Thyroid gland (tissue), 4 donors: ENCODE data around the gene ZC3H8. TPM values are rescaled to one million over a fixed set of nuclear protein-coding genes. Genes with fewer than 3 reads are reported as not detected.

Source experiments
- DNase-seq, 2 donors: peaks; one replicate each; pipeline ENCODE4 v3.0.0-alpha.2; 2019
- H3K27ac ChIP-seq, 3 donors: fragments of 200-600 bp; sonication (generic); 1 replicate in 2 of 3; 2 replicates in 1 of 3; pipeline ENCODE4 v1.5.1; 2016 to 2019; ENCODE audit warnings: mild to moderate bottlenecking in 1 of 3, moderate library complexity in 1 of 3
- H3K27me3 ChIP-seq: fragments of 200-600 bp; sonication (generic); one replicate; pipeline ENCODE4 v1.5.1; 2019
- H3K36me3 ChIP-seq, 2 donors: fragments of 200-600 bp; sonication (generic); one replicate each; pipeline ENCODE4 v1.5.1; 2016 to 2019
- H3K4me1 ChIP-seq, 2 donors: fragments of 200-600 bp; sonication (generic); one replicate each; pipeline ENCODE4 v1.5.1; 2017 to 2019
- H3K4me3 ChIP-seq, 3 donors: fragments of 200-600 bp; sonication (generic); replicated peaks in 1 of 3; 1 replicate in 2 of 3; 2 replicates in 1 of 3; pipeline ENCODE4 v1.5.1; 2016; ENCODE audit warnings: mild to moderate bottlenecking in 1 of 3
- H3K9me3 ChIP-seq: fragments of 200-600 bp; sonication (generic); one replicate; pipeline ENCODE4 v1.5.1; 2017
- CTCF ChIP-seq, 6 experiments: fragments of 200-600 bp in 3 of 6; fragments of 450-650 bp in 3 of 6; sonication (generic) in 3 of 6; IDR thresholded peaks; one replicate each; pipeline ENCODE4 v1.5.1; 2016 to 2019; ENCODE audit warnings: antibody characterized with exemption in 6 of 6, mild to moderate bottlenecking in 2 of 6, inconsistent platforms in 1 of 6, moderate library complexity in 1 of 6
- POLR2A ChIP-seq, 2 donors: fragments of 450-650 bp; IDR thresholded peaks; one replicate each; pipeline ENCODE4 v1.6.1; 2017; ENCODE audit warnings: antibody characterized with exemption in 2 of 2, mild to moderate bottlenecking in 2 of 2, moderate library complexity in 1 of 2
- WGBS, 2 donors: methylation state at CpG; one replicate each; pipeline ENCODE4 v1.1.5; 2017; 5-methylcytosine and 5-hydroxymethylcytosine counted together
- intact Hi-C: fragments of 100-400 bp; cut with DNase I; formaldehyde crosslinking; loops from one replicate; pipeline ENCODE4 v1.15.1; 2023
- total RNA-seq, 4 donors: library from RNA; depleted of rRNA; stranded (reverse); fragments of >200 nt; gene quantifications; one replicate each; pipeline ENCODE4 v1.2.3, GENCODE V29; 2016

ZC3H8 gene
- total RNA-seq, 4 donors from 2014 or later = 26.9 to 68.1 (median 43.1) TPM

- Histone ChIP-seq H3K4me1 (no peaks in the 10 kb centered on the region), H3K27ac (no peak overlapping the region), H3K4me3 (no peak overlapping the region), H3K9me3 (no peaks in the 10 kb centered on the region), H3K36me3 (no peaks in the 10 kb centered on the region), H3K27me3 (no peaks in the 10 kb centered on the region)
- intact Hi-C loops = no loop called here
- TF ChIP-seq POLR2A (IDR thresholded peaks at IDR 0.05) = no peak
- TF ChIP-seq CTCF (IDR thresholded peaks at IDR 0.05) = no peak
- DNase-seq = no peak
- WGBS, 2 donors = 85 to 90% methylated on average over 14 of the region's 14 CpGs
Observed at GRCh38 chr2:112166806-112167499, 87.9 kb downstream of the ZC3H8 start.

- whole genome bisulfite sequencing, 2 donors = 94 to 96% methylated on average over 4 of the region's 4 CpGs
Observed at GRCh38 chr2:112165296-112165695, 89.5 kb downstream of the ZC3H8 start.

GRCh38 chr2:112164876-112165275, 90.0 kb downstream of the ZC3H8 start:
- TF ChIP-seq CTCF (IDR thresholded peaks at IDR 0.05) (no peak), POLR2A (IDR thresholded peaks at IDR 0.05) (no peak)
- intact Hi-C loops = no loop called here

More at GRCh38 chr2:112165296-112165695, 89.5 kb downstream of the ZC3H8 start:
- H3K4me3 ChIP-seq = no peak overlapping the region
- no peak overlapping the region for H3K27ac ChIP-seq
- no peak for TF ChIP-seq CTCF (IDR thresholded peaks at IDR 0.05)
- TF ChIP-seq POLR2A (IDR thresholded peaks at IDR 0.05) = no peak
- H3K9me3 ChIP-seq = no peaks in the 10 kb centered on the region
- no peaks in the 10 kb centered on the region for H3K4me1 ChIP-seq
- H3K36me3 ChIP-seq = no peaks in the 10 kb centered on the region
- intact Hi-C loops = no loop called here
- no peaks in the 10 kb centered on the region for H3K27me3 ChIP-seq
- DNase-seq = no peak

GRCh38 chr2:112163541-112163981, 91.3 kb downstream of the ZC3H8 start:
- no peak overlapping the region for H3K27ac ChIP-seq
- H3K36me3 ChIP-seq = no peaks in the 10 kb centered on the region
- H3K4me3 ChIP-seq = no peak overlapping the region
- H3K4me1 ChIP-seq = no peaks in the 10 kb centered on the region
- DNase-seq = no peak
- no peaks in the 10 kb centered on the region for H3K9me3 ChIP-seq
- H3K27me3 ChIP-seq = no peaks in the 10 kb centered on the region
- 55 to 62% methylated on average over 9 of the region's 9 CpGs for WGBS, 2 donors
- TF ChIP-seq CTCF (IDR thresholded peaks at IDR 0.05) (no peak), POLR2A (IDR thresholded peaks at IDR 0.05) (no peak)
- intact Hi-C loops = no loop called here

More at GRCh38 chr2:112164876-112165275, 90.0 kb downstream of the ZC3H8 start:
- Histone ChIP-seq H3K27ac (no peak overlapping the region), H3K4me3 (no peak overlapping the region), H3K9me3 (no peaks in the 10 kb centered on the region), H3K27me3 (no peaks in the 10 kb centered on the region), H3K4me1 (no peaks in the 10 kb centered on the region), H3K36me3 (no peaks in the 10 kb centered on the region)
- no peak for DNase-seq
- WGBS, 2 donors = 91 to 94% methylated on average over 11 of the region's 11 CpGs

GRCh38 chr2:112162956-112163355, 91.9 kb downstream of the ZC3H8 start:
- no peak overlapping the region for H3K4me3 ChIP-seq
- no peaks in the 10 kb centered on the region for H3K36me3 ChIP-seq
- H3K4me1 ChIP-seq = no peaks in the 10 kb centered on the region
- no peaks in the 10 kb centered on the region for H3K9me3 ChIP-seq
- 91 to 98% methylated on average over 10 of the region's 11 CpGs for WGBS, 2 donors
- no peaks in the 10 kb centered on the region for H3K27me3 ChIP-seq
- H3K27ac ChIP-seq = no peak overlapping the region
- TF ChIP-seq POLR2A (IDR thresholded peaks at IDR 0.05) = no peak
- TF ChIP-seq CTCF (IDR thresholded peaks at IDR 0.05) = no peak
- intact Hi-C loops = no loop called here
- DNase-seq = no peak
